Natural killer cell (primary cell): ENCODE data around the gene QTRT2. TPM values are rescaled to one million over a fixed set of nuclear protein-coding genes. Genes with fewer than 3 reads are reported as not detected.

Experiments used
- total RNA-seq, 4 donors: library from RNA; stranded (reverse); fragments of 120-200 nt in 1 of 4; gene quantifications; one replicate each; pipeline versions ENCODE4 v1.2.3 to v1.2.4, GENCODE V29; 2013 to 2022

Gene QTRT2
- total RNA-seq, 3 donors from 2014 or later (not counting 1 experiment from before 2014, with no cell fraction given): 30.1 to 33.4 (median 30.5) TPM

Other genes with a start within 250 kb of the QTRT2 start
- 1 to 10 TPM; 2.7 to 3.9 (median 3.6) TPM for gene GRAMD1C, start 217.9 kb upstream of the QTRT2 start, total RNA-seq
- gene ZDHHC23, start 108.7 kb upstream of the QTRT2 start, total RNA-seq: 1 to 10 TPM; 2.5 to 4.7 (median 3.5) TPM
- gene CCDC191, start 211 bp upstream of the QTRT2 start, total RNA-seq: 1 to 10 TPM; 5.5 to 6.4 (median 5.7) TPM
- gene DRD3, start 122.3 kb downstream of the QTRT2 start, total RNA-seq: not detected
- 1 to 10 TPM in 2 of 3 donors, under 1 TPM in 1; 0.48 to 2.3 (median 2.1) TPM for gene ZNF80, start 180.8 kb downstream of the QTRT2 start, total RNA-seq
- 10 to 100 TPM; 24.9 to 52.3 (median 43.9) TPM for gene TIGIT, start 237.3 kb downstream of the QTRT2 start, total RNA-seq